Measurements from ENCODE around the gene TGFB1I1.
"Not testable (repeated sequence)": the region's sequence is repeated elsewhere in the genome, so short reads cannot be mapped to it uniquely, and the experiment has no call there.

The TGFB1I1 gene

GRCh38 chr16:31471875-31472708 lies at the start of gene TGFB1I1:
Gene TGFB1I1, plus strand, starts transcription at chr16:31472152. Its CDS starts 37 bp downstream, at chr16:31472189.
- peak; percentile 80 to 84 for DNase-seq (ENCODE audit: low read depth in 2 of 2)

- DNase-seq (ENCODE audit: low read depth in 2 of 2): no peak
Observed at GRCh38 chr16:31423241-31423640, 48.7 kb upstream of the TGFB1I1 start.

- no peak for DNase-seq (ENCODE audit: low read depth in 2 of 2)
Observed at GRCh38 chr16:31423801-31424200, 48.2 kb upstream of the TGFB1I1 start.

- DNase-seq (ENCODE audit: low read depth in 2 of 2): no peak
Observed at GRCh38 chr16:31427441-31428278, 44.3 kb upstream of the TGFB1I1 start.

GRCh38 chr16:31428279-31428597 lies 43.7 kb upstream of the TGFB1I1 start, which contains the start of gene COX6A2:
Gene COX6A2, minus strand, starts transcription at chr16:31428360. Its CDS starts 35 bp downstream, at chr16:31428325.
- no peak for DNase-seq (ENCODE audit: low read depth in 2 of 2)

- DNase-seq (ENCODE audit: low read depth in 2 of 2): no peak
Observed at GRCh38 chr16:31428638-31429247, 43.2 kb upstream of the TGFB1I1 start.

- DNase-seq (ENCODE audit: low read depth in 2 of 2): no peak
Observed at GRCh38 chr16:31429314-31429713, 42.6 kb upstream of the TGFB1I1 start.

GRCh38 chr16:31429796-31430195 lies 42.2 kb upstream of the TGFB1I1 start:
- DNase-seq (ENCODE audit: low read depth in 2 of 2): no peak

GRCh38 chr16:31430380-31431052 lies 41.4 kb upstream of the TGFB1I1 start:
- no peak for DNase-seq (ENCODE audit: low read depth in 2 of 2)

- DNase-seq (ENCODE audit: low read depth in 2 of 2): no peak
Observed at GRCh38 chr16:31435341-31436220, 36.4 kb upstream of the TGFB1I1 start.

GRCh38 chr16:31436221-31437045 lies 35.5 kb upstream of the TGFB1I1 start:
- DNase-seq (ENCODE audit: low read depth in 2 of 2): no peak

- no peak for DNase-seq (ENCODE audit: low read depth in 2 of 2)
Observed at GRCh38 chr16:31438414-31438813, 33.5 kb upstream of the TGFB1I1 start.

GRCh38 chr16:31439023-31439422 lies 32.9 kb upstream of the TGFB1I1 start:
- not testable (repeated sequence) for DNase-seq (ENCODE audit: low read depth in 2 of 2)

- DNase-seq (ENCODE audit: low read depth in 2 of 2): no peak
Observed at GRCh38 chr16:31439519-31439918, 32.4 kb upstream of the TGFB1I1 start.

- DNase-seq (ENCODE audit: low read depth in 2 of 2): no peak
Observed at GRCh38 chr16:31440516-31441184, 31.3 kb upstream of the TGFB1I1 start.

GRCh38 chr16:31441956-31442355 lies 30.0 kb upstream of the TGFB1I1 start:
- no peak for DNase-seq (ENCODE audit: low read depth in 2 of 2)

GRCh38 chr16:31445931-31446330 lies 26.0 kb upstream of the TGFB1I1 start:
- not testable (repeated sequence) for DNase-seq (ENCODE audit: low read depth in 2 of 2)

GRCh38 chr16:31451201-31451600 lies 20.8 kb upstream of the TGFB1I1 start:
- no peak for DNase-seq (ENCODE audit: low read depth in 2 of 2)

- DNase-seq (ENCODE audit: low read depth in 2 of 2): peak in 1 of 2 experiments; percentile 48
Observed at GRCh38 chr16:31451681-31452351, 20.1 kb upstream of the TGFB1I1 start.

Measured in fibroblast of skin of left quadriceps (primary cell).